Fibroblast of skin of scalp (primary cell): Measurements from ENCODE around the gene JUNB.
"Not testable (repeated sequence)": the region's sequence is repeated elsewhere in the genome, so short reads cannot be mapped to it uniquely, and the experiment has no call there.

Experiments used
- DNase-seq: peaks from one replicate; pipeline ENCODE4 v3.0.0-alpha.2; 2013

Gene JUNB

GRCh38 chr19:12804051-12804450 is 12.8 kb downstream of the JUNB start:
- DNase-seq, result no peak

- DNase-seq, result peak; percentile 91
These were observed 15.2 kb downstream of the JUNB start, which contains the start of gene RNASEH2A for GRCh38 chr19:12806242-12807081. Gene RNASEH2A (plus strand): TSS chr19:12806584. CDS start chr19:12806674, 90 bp downstream.

GRCh38 chr19:12815088-12815487 is 23.8 kb downstream of the JUNB start:
- DNase-seq, result no peak

GRCh38 chr19:12817188-12817587 is 25.9 kb downstream of the JUNB start:
- DNase-seq, result not testable (repeated sequence)

GRCh38 chr19:12817810-12818209 is 26.5 kb downstream of the JUNB start:
- DNase-seq, result not testable (repeated sequence)

GRCh38 chr19:12821761-12822160 is 30.5 kb downstream of the JUNB start:
- no peak for DNase-seq

GRCh38 chr19:12825254-12826131 is 34.2 kb downstream of the JUNB start:
- peak; percentile 67 for DNase-seq

GRCh38 chr19:12828494-12828893 is 37.2 kb downstream of the JUNB start:
- no peak for DNase-seq

GRCh38 chr19:12833418-12833737 is 42.1 kb downstream of the JUNB start:
- no peak for DNase-seq

GRCh38 chr19:12833738-12834565 is 42.7 kb downstream of the JUNB start:
- DNase-seq, result peak; percentile 28

- DNase-seq, result no peak
These were observed 43.3 kb downstream of the JUNB start, which contains the start of gene RTBDN for GRCh38 chr19:12834566-12834943. Gene RTBDN (minus strand): TSS chr19:12834579. CDS start chr19:12829979, 4,600 bp downstream.

- DNase-seq, result no peak
These were observed 43.9 kb downstream of the JUNB start for GRCh38 chr19:12834976-12835757.

- DNase-seq, result no peak
These were observed 45.2 kb downstream of the JUNB start for GRCh38 chr19:12836529-12836863.

- no peak for DNase-seq
These were observed 45.9 kb downstream of the JUNB start for GRCh38 chr19:12837225-12837624.

- no peak for DNase-seq
These were observed 47.0 kb downstream of the JUNB start, which contains the start of gene MAST1 for GRCh38 chr19:12838182-12838885. Gene MAST1 (plus strand): TSS chr19:12838515. CDS start chr19:12838573, 58 bp downstream.

- no peak for DNase-seq
These were observed 47.8 kb downstream of the JUNB start for GRCh38 chr19:12838886-12839756.

- peak; percentile 67 for DNase-seq
These were observed 49.1 kb downstream of the JUNB start for GRCh38 chr19:12840091-12841079.

- no peak for DNase-seq
These were observed 49.8 kb downstream of the JUNB start for GRCh38 chr19:12841094-12841493.

GRCh38 chr19:12842511-12842910 is 51.2 kb downstream of the JUNB start:
- no peak for DNase-seq
